ENCODE results near the gene CNDP1.
"Not testable (repeated sequence)": the region's sequence is repeated elsewhere in the genome, so short reads cannot be mapped to it uniquely, and the experiment has no call there.

Gene CNDP1

DNA sequence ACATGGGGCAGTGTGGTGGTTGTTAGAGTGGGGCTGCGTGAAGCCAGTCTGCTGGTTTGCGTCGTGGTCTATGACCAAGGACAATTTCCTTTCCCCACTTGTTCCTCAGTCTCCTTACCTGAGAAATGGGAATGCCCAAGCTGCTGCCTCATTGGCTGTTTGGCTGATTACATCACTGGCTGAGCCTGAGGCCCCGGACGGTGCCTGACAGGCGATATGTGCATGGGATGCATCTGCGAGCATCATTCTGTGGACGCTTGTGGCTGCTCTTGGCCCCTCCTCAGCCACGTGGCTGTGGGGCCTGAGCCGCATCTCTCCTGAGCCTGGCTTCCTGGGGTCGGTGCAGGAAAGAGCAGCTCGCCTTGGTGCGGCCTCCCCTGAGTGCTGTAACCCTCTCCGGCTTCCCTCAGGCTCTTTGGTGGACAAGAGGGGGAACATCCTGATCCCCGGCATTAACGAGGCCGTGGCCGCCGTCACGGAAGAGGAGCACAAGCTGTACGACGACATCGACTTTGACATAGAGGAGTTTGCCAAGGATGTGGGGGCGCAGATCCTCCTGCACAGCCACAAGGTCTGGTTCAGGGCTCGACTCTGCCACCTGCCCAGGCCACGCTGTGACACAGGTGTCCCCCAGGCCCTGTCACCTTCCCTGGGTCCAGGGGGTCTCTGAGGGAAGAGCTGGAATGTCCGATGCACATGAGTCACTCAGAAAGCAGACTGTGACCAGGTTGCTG is 21.0 kb upstream of the CNDP1 start:
- H3K9me3 Mint-ChIP-seq, result no peaks in the 10 kb centered on the region
- H3K4me3 Mint-ChIP-seq, result no peak overlapping the region
- peaks cover 16% of the 10 kb centered on the region for H3K36me3 Mint-ChIP-seq
- no peaks in the 10 kb centered on the region for H3K27me3 Mint-ChIP-seq
- no peak overlapping the region for H3K27ac Mint-ChIP-seq
- H3K4me1 Mint-ChIP-seq, result peaks cover 3% of the 10 kb centered on the region

GRCh38 chr18:74513883-74514205 is 20.5 kb upstream of the CNDP1 start:
- H3K4me3 Mint-ChIP-seq, result no peak overlapping the region
- no peaks in the 10 kb centered on the region for H3K27me3 Mint-ChIP-seq
- no peaks in the 10 kb centered on the region for H3K9me3 Mint-ChIP-seq
- H3K36me3 Mint-ChIP-seq, result peaks cover 16% of the 10 kb centered on the region
- H3K27ac Mint-ChIP-seq, result no peak overlapping the region
- peaks cover 3% of the 10 kb centered on the region for H3K4me1 Mint-ChIP-seq

- H3K4me3 Mint-ChIP-seq, result no peak overlapping the region
- no peaks in the 10 kb centered on the region for H3K9me3 Mint-ChIP-seq
- H3K27ac Mint-ChIP-seq, result peak overlapping the region; percentile 23
- no peaks in the 10 kb centered on the region for H3K27me3 Mint-ChIP-seq
- H3K36me3 Mint-ChIP-seq, result peaks cover 19% of the 10 kb centered on the region
- peaks cover 3% of the 10 kb centered on the region for H3K4me1 Mint-ChIP-seq
Measured at GRCh38 chr18:74514860-74515495, 19.3 kb upstream of the CNDP1 start.

DNA sequence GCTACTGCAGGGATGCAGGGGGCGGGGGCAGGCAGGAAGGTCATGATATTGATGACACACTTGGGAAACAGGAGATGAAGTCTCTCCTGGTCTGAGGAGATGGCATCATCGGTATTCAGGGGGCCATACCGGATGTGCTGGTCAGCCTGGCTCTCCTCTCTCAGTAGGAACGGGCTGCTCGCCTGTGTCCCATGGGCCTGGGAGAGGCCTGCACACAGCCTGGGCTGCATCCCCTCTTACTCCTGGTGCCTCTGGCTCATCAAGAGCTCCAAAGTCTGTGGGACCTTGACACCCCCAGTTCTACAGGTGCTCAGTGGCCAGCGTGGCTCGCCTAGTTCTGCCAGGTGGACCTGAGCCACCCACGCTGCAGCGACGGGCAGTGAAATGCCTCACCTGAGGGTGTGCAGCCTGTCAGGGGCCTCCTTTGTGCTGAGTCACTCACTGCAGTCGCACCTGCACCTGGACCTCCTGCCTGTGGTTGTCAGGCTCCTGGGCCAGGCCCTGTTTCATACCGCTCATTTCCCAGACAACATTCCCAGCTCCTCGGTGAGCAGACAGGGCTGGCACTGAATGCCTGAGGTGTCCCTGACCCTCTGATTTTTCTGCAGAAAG is 18.6 kb upstream of the CNDP1 start:
- no peaks in the 10 kb centered on the region for H3K9me3 Mint-ChIP-seq
- no peak overlapping the region for H3K4me3 Mint-ChIP-seq
- H3K36me3 Mint-ChIP-seq, result peaks cover 20% of the 10 kb centered on the region
- no peaks in the 10 kb centered on the region for H3K27me3 Mint-ChIP-seq
- no peak overlapping the region for H3K27ac Mint-ChIP-seq
- H3K4me1 Mint-ChIP-seq, result peaks cover 3% of the 10 kb centered on the region

DNA sequence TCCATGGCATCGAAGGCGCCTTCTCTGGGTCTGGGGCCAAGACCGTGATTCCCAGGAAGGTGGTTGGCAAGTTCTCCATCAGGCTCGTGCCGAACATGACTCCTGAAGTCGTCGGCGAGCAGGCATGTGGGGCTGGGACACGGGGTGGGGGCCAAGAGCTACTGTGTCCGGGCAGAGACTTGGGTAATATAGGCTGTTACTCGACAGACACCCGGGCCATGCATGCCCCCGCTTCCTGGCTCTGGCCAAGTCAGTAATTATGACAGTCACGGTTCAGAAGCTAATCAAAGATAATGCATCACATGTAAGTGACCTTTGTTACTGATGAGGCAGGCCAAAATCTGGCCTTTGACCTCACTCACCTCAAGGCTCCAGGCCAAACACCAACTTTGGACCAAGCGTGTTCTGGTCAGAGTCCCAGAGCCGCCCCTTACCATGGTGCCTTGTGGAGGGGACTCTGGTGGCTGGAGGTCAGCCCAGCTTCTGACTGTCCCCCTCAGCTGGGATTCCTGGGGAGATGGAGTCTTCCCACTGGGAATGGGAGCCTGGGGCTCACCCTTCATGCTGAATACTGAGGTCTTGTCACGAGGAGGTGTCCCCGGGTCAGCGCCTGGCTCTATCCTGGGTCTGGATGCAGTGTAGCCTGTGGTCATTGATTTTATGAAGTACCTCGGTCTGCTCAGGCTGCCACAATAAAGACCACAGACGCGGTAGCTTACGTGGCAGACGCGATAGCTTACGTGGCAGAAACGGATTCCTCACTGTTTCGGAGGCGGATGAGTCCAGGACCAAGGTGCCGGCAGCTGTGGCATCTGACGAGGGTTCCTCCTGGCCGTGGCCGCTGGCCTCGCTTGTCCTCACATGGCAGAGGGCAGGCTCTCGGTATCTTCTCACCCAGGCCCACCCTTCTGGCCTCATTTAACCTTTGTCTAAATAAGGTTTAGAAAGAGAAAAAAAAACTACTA is 17.7 kb upstream of the CNDP1 start:
- Mint-ChIP-seq H3K27ac (no peak overlapping the region), H3K27me3 (no peaks in the 10 kb centered on the region), H3K36me3 (peaks cover 27% of the 10 kb centered on the region), H3K4me1 (peaks cover 3% of the 10 kb centered on the region), H3K9me3 (no peaks in the 10 kb centered on the region), H3K4me3 (no peak overlapping the region)

- Mint-ChIP-seq H3K4me3 (no peak overlapping the region), H3K36me3 (peaks cover 27% of the 10 kb centered on the region), H3K4me1 (peaks cover 3% of the 10 kb centered on the region), H3K27ac (no peak overlapping the region), H3K27me3 (no peaks in the 10 kb centered on the region), H3K9me3 (no peaks in the 10 kb centered on the region)
Measured at GRCh38 chr18:74517236-74517630, 17.1 kb upstream of the CNDP1 start.

GRCh38 chr18:74518456-74519295 is 15.6 kb upstream of the CNDP1 start:
- no peak overlapping the region for H3K4me3 Mint-ChIP-seq
- no peaks in the 10 kb centered on the region for H3K27me3 Mint-ChIP-seq
- H3K27ac Mint-ChIP-seq, result no peak overlapping the region
- H3K36me3 Mint-ChIP-seq, result peaks cover 22% of the 10 kb centered on the region
- H3K9me3 Mint-ChIP-seq, result no peaks in the 10 kb centered on the region
- H3K4me1 Mint-ChIP-seq, result no peaks in the 10 kb centered on the region

DNA sequence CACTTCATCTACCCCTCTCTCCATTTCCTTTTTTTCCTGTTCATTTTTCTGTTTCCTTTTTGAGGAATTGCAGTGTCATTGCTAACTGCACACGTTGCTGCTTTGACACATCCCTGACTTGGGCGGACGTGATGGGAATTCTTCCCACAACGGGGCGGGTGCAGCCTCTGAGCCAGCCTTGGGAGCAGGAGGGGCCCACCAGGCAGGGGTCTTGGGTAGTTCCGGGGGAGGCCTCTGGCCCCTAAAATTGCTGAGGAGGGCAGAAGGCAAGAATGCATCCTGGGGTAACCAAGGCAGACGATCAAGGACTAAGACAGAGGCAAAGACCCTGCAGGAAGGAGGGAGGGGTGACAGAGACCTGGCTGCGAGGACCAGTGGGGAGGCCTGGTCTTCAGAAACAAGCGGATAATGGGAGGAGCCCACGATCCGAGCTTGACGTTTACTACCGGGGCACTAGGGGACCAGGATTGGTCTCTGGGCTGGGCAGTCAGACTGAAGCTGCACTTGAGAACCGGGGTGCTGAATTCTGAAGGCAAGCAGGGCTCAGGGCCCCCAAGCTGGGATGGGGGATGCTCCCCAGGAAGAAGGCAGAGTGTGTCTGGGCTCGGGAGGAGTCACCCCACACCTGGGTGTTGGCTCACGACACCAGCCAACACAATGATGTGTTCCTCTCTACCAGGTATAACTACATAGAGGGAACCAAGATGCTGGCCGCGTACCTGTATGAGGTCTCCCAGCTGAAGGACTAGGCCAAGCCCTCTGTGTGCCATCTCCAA is 14.8 kb upstream of the CNDP1 start:
- peaks cover 24% of the 10 kb centered on the region for H3K36me3 Mint-ChIP-seq
- H3K4me3 Mint-ChIP-seq, result no peak overlapping the region
- H3K4me1 Mint-ChIP-seq, result no peaks in the 10 kb centered on the region
- H3K27me3 Mint-ChIP-seq, result no peaks in the 10 kb centered on the region
- H3K27ac Mint-ChIP-seq, result no peak overlapping the region
- no peaks in the 10 kb centered on the region for H3K9me3 Mint-ChIP-seq

- H3K36me3 Mint-ChIP-seq, result peaks cover 18% of the 10 kb centered on the region
- no peak overlapping the region for H3K27ac Mint-ChIP-seq
- H3K4me3 Mint-ChIP-seq, result no peak overlapping the region
- H3K4me1 Mint-ChIP-seq, result no peaks in the 10 kb centered on the region
- H3K9me3 Mint-ChIP-seq, result no peaks in the 10 kb centered on the region
- no peaks in the 10 kb centered on the region for H3K27me3 Mint-ChIP-seq
Measured at GRCh38 chr18:74520096-74520833, 14.0 kb upstream of the CNDP1 start.

- Mint-ChIP-seq H3K4me3 (no peak overlapping the region), H3K36me3 (peaks cover 18% of the 10 kb centered on the region), H3K4me1 (no peaks in the 10 kb centered on the region), H3K27ac (no peak overlapping the region), H3K9me3 (no peaks in the 10 kb centered on the region), H3K27me3 (no peaks in the 10 kb centered on the region)
Measured at GRCh38 chr18:74521068-74521725, 13.1 kb upstream of the CNDP1 start.

DNA sequence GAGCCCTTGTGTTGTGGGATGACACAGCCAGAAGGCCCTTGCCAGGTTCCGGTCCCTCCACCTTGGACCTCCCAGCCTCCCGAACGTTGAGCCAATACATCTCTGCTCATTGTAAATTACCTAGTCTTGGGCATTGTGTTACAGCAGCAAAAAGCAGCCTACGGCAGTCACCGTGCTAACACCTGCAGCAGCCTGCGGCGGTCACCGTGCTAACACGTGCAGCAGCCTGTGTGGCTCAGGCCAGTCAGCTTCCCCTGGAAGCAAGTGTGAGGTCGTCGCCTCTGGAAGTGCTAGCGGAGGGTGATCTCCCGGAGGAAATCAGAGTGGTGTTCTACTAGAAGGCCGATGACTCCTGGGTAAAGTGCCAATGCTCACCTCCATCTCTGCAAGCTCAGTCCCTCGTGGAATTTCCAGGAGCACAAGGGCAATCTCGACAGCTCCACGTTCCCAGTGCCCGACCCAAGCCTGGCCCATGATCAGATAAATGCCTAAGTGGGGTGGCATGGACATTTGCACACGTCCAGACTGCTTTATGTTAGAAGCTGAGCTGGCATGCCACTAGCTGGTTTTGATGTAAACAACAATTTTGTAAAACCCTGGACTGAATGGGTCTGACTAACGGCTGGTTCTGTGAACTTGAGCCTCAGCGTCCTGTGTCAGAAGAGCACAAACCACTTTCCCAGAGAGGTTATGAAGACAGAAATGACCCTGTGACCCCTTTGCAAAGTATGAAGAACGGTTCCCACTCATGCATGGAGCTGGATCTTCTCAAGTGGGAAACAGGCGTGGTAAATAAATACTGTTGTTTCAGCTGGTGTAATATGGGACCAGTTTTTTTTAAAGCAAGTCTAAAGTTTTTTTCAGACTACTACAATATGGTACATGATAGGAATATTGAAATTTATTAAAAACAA is 11.4 kb upstream of the CNDP1 start:
- H3K27ac Mint-ChIP-seq, result no peak overlapping the region
- H3K36me3 Mint-ChIP-seq, result peaks cover 18% of the 10 kb centered on the region
- no peak overlapping the region for H3K4me3 Mint-ChIP-seq
- no peaks in the 10 kb centered on the region for H3K27me3 Mint-ChIP-seq
- H3K9me3 Mint-ChIP-seq, result no peaks in the 10 kb centered on the region
- H3K4me1 Mint-ChIP-seq, result no peaks in the 10 kb centered on the region

DNA sequence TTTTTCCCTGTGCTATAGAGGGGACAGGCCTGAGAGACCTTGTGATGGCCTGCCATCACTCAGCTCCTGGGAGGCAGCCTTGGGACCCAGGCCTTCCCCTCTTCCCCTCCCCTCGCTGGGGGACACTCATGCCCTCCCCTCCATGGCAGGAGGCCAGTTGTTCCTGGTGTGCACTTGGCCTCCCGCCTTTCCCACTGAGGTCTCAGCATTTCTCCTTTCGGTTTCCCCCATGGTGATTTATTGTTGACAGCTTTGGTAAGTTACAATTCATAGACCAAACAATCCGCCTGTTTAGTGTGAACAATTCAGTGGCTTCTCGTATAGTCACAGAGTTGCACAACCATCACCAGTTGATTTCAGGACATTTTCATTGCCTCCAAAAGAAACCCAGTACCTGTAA is 10.2 kb upstream of the CNDP1 start:
- no peaks in the 10 kb centered on the region for H3K4me1 Mint-ChIP-seq
- H3K4me3 Mint-ChIP-seq, result no peak overlapping the region
- H3K27ac Mint-ChIP-seq, result no peak overlapping the region
- H3K36me3 Mint-ChIP-seq, result peaks cover 17% of the 10 kb centered on the region
- no peaks in the 10 kb centered on the region for H3K9me3 Mint-ChIP-seq
- H3K27me3 Mint-ChIP-seq, result no peaks in the 10 kb centered on the region

DNA sequence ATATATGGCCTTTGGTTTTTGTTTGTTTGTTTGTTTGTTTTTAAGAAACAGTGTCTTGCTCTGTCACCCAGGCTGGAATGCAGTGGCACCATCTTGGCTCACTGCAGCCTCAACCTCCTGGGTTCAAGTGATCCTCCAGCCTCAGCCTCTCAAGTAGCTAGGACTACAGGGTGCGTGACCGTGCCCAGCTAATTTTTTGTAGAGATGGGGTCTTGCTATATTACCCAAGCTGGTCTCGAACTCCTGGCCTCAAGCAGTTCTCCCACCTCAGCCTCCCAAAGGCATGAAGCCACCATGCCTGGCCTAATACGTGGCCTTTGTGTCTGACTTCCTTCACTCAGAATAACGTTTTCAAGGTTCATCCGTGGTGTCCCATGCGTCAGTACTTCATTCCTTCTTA is 9.4 kb upstream of the CNDP1 start:
- not testable (repeated sequence) for H3K4me1 Mint-ChIP-seq, H3K4me3 Mint-ChIP-seq, H3K9me3 Mint-ChIP-seq, H3K27me3 Mint-ChIP-seq, H3K27ac Mint-ChIP-seq
- H3K36me3 Mint-ChIP-seq, result peaks cover 12% of the 10 kb centered on the region

Measured in activated naive CD4-positive, alpha-beta T cell treated with anti-CD3 and anti-CD28 coated beads, Interleukin-2, amount 50 U/mL, for 24 hours (primary cell).